AG10803 (cell line): Measurements from ENCODE around the gene NKD1.
"Not testable (repeated sequence)": the region's sequence is repeated elsewhere in the genome, so short reads cannot be mapped to it uniquely, and the experiment has no call there.

Experiments
- DNase-seq: peaks from one replicate; pipeline ENCODE4 v3.0.0; 2010; ENCODE audit warnings: low read depth
- H3K4me3 ChIP-seq: 2 replicates; pipeline ENCODE4 v1.5.1; 2011; ENCODE audit warnings: mild to moderate bottlenecking, low read length, control low read depth
- CTCF ChIP-seq: conservative IDR thresholded peaks from 2 replicates; pipeline ENCODE4 v1.5.1; 2011; ENCODE audit warnings: mild to moderate bottlenecking, low read length, control low read depth, inconsistent platforms

NKD1 gene

GRCh38 chr16:50502616-50503011 is 45.6 kb upstream of the NKD1 start:
- H3K4me3 ChIP-seq, result no peak overlapping the region
- no peak for TF ChIP-seq CTCF
- no peak for DNase-seq

DNA sequence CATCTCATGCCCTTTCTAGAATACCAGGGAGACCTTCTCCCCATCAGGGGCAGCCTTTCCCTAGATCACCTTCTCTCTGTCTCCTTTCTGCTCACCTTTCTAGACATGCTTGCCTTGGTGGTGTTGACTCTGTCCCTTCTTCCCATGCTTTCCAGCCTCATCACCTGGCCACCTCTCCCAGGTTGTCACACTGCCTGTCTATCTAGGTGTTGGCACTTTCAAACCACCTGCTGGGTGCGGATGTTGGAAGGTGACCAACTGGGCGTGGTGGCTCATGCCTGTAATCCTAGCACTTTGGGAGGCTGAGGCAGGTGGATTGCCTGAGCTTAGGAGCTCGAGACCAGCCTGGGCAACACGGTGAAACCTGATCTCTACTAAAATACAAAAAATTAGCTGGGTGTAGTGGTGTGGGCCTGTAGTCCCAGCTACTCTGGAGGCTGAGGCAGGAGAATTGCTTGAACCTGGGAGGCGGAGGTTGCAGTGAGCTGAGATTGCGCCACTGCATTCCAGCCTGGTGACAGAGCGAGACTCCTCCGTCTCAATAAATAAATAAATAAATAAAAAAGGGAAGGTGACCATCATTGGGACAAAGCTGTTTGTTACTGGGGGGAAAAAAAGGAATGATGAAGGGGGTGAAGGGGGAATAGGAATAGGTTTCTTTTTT is 44.2 kb upstream of the NKD1 start:
- not testable (repeated sequence) for H3K4me3 ChIP-seq, DNase-seq

DNA sequence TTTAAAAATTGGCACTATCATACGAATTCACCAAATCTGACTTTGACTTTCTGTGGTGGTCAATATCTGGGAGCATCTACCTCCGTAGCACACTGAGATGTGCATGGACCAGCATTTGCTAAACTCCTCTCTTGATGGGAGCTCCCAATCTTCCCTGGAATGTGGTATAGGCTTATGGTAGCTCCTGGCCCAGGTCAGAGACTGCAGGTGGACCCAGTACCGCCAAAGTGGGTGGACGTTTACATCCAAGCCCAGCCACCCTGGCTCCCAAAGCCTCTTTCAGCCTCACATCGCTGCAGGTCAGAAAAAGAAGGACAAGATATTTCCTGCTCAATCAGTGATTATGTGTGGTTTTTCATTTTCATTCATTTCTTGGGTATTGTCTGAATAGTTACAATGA is 43.1 kb upstream of the NKD1 start:
- DNase-seq, result no peak
- TF ChIP-seq CTCF, result no peak
- no peak overlapping the region for H3K4me3 ChIP-seq

GRCh38 chr16:50505714-50506542 is 42.3 kb upstream of the NKD1 start:
- TF ChIP-seq CTCF, result no peak
- DNase-seq, result no peak
- no peak overlapping the region for H3K4me3 ChIP-seq

GRCh38 chr16:50506543-50506937 is 41.7 kb upstream of the NKD1 start:
- TF ChIP-seq CTCF, result no peak
- DNase-seq, result no peak
- H3K4me3 ChIP-seq, result no peak overlapping the region

DNA sequence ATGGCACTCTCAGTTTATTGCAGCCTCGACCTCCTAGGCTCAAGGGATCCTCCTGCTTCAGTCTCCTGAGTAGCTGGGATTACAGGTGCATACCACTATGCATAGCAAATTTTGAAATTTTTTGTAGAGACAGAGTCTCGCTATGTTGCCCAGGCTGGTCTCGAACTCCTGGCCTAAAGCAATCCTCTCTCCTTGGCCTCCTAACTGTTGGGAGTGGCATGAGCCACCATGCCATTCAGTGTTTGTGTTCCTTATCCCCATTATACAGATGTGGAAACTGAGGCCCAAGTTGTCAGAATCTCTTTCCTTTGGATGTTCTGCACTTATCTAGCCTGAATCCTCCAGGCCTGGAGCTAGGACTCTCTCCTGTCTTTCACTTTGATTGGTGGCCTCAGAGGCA is 40.8 kb upstream of the NKD1 start:
- H3K4me3 ChIP-seq, result no peak overlapping the region
- TF ChIP-seq CTCF, result no peak
- DNase-seq, result no peak

DNA sequence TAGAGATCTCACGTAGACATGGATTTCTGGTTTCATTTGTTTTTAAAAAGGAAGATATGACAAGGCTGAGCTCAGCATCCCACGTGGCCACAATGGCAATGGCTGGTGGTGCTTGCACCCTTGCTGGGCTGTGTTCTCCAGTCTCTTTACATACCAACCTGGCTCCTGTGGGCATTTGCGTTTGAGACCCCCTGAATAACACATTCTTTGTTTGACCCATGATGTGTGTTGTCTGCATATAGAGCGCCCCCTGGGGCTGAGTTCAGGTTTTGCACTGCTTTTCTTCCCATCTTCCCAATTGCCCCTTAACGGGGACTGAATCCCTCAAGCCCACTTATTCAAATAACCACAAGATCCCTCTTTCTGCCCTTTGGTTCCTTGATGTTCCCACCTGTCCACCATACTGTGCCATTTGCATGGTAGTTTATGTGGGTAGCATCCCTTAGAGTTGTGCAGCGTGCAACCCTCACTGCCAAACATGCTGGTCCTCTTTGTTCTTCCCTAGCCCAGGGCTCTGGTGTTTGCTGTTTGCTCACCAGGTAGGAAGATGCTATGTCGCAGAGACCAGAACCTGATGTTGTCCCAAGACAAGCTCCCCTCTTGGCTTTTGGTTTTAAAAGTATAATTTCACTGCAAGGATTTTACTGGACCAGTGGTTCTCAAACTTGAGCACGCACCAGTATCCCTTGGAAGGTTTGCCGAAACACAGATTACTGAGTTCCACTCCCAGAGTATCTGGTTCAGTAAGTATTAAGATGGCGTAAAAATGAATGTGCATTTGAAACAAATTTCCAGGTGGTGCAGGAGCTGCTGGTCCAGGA is 38.5 kb upstream of the NKD1 start:
- DNase-seq, result peak; percentile 6
- TF ChIP-seq CTCF, result peak; percentile 77
- no peak overlapping the region for H3K4me3 ChIP-seq
